ENCODE measurements around the gene HBG1. TPM values are rescaled to one million over a fixed set of nuclear protein-coding genes. Genes with fewer than 3 reads are reported as not detected.

The HBG1 gene
- total RNA-seq, 1 experiment from 2014 or later: not detected

- Histone ChIP-seq H3K4me2 (ENCODE audit: insufficient read depth, insufficient read length, low read length) (no peak overlapping the region), H2BK5ac (ENCODE audit: insufficient read length, low read length) (no peak overlapping the region), H2AK5ac (ENCODE audit: insufficient read length, low read length) (no peak overlapping the region), H3K4me1 (ENCODE audit: insufficient read depth, low read length) (no peaks in the 10 kb centered on the region), H3K9ac (ENCODE audit: extremely low read depth, insufficient read length, low read length) (no peak overlapping the region), H3T11ph (ENCODE audit: low read length) (no peak overlapping the region), H2BK12ac (ENCODE audit: insufficient read length, low read depth, low read length) (no peak overlapping the region), H3K14ac (ENCODE audit: insufficient read depth, low read length) (no peak overlapping the region), H2BK20ac (ENCODE audit: low read depth, low read length, poor library complexity, severe bottlenecking) (no peak overlapping the region), H4K5ac (ENCODE audit: insufficient read length, low read depth, low read length) (no peak overlapping the region), H4K8ac (replicated peaks; ENCODE audit: insufficient read length, low read depth, low read length) (no peak overlapping the region), H4K91ac (ENCODE audit: insufficient read length, low read depth, low read length) (no peak overlapping the region), H3K56ac (ENCODE audit: insufficient read length, low read depth, low read length) (no peak overlapping the region), H3K79me1 (ENCODE audit: insufficient read depth, low read depth, low read length, poor library complexity, severe bottlenecking) (no peaks in the 10 kb centered on the region), H3K79me2 (ENCODE audit: insufficient read depth, low read length) (no peaks in the 10 kb centered on the region), H3K18ac (ENCODE audit: insufficient read length, low read depth, low read length) (no peak overlapping the region), H3K23ac (ENCODE audit: insufficient read length, low read depth, low read length) (no peak overlapping the region), H3K4ac (ENCODE audit: low read depth, low read length) (no peak overlapping the region), H2AFZ (ENCODE audit: low read length) (no peak overlapping the region), H2BK120ac (ENCODE audit: low read depth, low read length, poor library complexity, severe bottlenecking) (no peak overlapping the region), H3K9me3 (ENCODE audit: control insufficient read depth, low read depth, low read length) (no peaks in the 10 kb centered on the region), H4K20me1 (ENCODE audit: control insufficient read depth, insufficient read depth, insufficient read length) (no peaks in the 10 kb centered on the region), H2BK15ac (ENCODE audit: low read depth, low read length) (no peak overlapping the region), H3K27ac (ENCODE audit: insufficient read length, low read depth, low read length) (no peak overlapping the region), H3K23me2 (ENCODE audit: insufficient read length, low read depth, low read length, poor library complexity, severe bottlenecking) (no peaks in the 10 kb centered on the region), H3K27me3 (ENCODE audit: insufficient read depth, low read length) (no peaks in the 10 kb centered on the region)
- H3K27me3 Mint-ChIP-seq (ENCODE audit: low read depth): no peaks in the 10 kb centered on the region
- no peaks in the 10 kb centered on the region for H3K36me3 Mint-ChIP-seq (ENCODE audit: insufficient read depth in 1 of 3, low read depth in 3 of 3)
- H3K9me3 Mint-ChIP-seq: no peaks in the 10 kb centered on the region
- H3K4me1 Mint-ChIP-seq: no peaks in the 10 kb centered on the region
- DNase-seq: no peak
- no CpG with 5 or more reads among the region's 2 CpGs for WGBS (ENCODE audit: extremely low coverage, insufficient read length, low lambda C conversion rate)
- no peak overlapping the region for H3K27ac Mint-ChIP-seq
- H3K4me3 Mint-ChIP-seq: no peak overlapping the region
- no peak for TF ChIP-seq CTCF (conservative IDR thresholded peaks at IDR 0.05)
Observed at GRCh38 chr11:5203366-5203765, 46.3 kb downstream of the HBG1 start.
